ENCODE measurements around the gene TRIML1.

TRIML1 gene

DNA sequence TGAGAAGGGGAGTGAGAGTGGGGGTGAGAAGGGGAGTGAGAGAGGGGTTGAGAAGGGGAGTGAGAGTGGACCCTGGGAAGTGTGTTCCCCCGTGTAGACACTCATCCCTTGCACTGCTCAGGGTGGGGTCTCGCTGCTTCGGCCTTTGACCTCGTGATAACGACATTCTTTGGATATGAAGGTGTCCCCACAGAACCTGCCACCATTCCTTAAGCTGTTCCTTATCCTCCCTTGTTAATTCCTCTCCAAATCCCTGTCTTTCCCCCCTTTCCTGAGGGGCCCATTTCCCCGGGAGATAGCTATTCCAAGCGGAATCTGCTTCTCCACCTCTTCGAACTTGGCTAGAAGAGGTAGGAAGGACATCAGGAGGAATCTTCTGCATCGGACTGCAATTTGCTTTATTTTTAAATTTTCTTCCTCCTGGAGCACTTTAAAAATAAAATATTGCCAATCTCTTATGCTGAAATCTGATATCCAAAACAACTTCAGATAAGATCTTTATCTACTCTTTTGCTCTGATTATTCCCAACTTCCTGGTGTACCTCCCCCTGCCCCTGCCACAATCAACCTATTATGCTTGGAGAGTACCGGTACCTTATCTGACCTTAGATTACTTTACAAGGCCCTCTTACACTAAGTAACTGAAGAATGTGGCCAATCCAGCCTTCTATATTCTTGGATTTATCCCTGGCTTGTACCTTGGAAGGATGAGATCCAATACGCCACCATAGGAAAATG lies 15.6 kb downstream of the TRIML1 start:
- peak overlapping the region; percentile 78 for H3K27ac ChIP-seq
- TF ChIP-seq, protein P1, sequence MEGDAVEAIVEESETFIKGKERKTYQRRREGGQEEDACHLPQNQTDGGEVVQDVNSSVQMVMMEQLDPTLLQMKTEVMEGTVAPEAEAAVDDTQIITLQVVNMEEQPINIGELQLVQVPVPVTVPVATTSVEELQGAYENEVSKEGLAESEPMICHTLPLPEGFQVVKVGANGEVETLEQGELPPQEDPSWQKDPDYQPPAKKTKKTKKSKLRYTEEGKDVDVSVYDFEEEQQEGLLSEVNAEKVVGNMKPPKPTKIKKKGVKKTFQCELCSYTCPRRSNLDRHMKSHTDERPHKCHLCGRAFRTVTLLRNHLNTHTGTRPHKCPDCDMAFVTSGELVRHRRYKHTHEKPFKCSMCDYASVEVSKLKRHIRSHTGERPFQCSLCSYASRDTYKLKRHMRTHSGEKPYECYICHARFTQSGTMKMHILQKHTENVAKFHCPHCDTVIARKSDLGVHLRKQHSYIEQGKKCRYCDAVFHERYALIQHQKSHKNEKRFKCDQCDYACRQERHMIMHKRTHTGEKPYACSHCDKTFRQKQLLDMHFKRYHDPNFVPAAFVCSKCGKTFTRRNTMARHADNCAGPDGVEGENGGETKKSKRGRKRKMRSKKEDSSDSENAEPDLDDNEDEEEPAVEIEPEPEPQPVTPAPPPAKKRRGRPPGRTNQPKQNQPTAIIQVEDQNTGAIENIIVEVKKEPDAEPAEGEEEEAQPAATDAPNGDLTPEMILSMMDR (conservative IDR thresholded peaks at IDR 0.05): no peak

DNA sequence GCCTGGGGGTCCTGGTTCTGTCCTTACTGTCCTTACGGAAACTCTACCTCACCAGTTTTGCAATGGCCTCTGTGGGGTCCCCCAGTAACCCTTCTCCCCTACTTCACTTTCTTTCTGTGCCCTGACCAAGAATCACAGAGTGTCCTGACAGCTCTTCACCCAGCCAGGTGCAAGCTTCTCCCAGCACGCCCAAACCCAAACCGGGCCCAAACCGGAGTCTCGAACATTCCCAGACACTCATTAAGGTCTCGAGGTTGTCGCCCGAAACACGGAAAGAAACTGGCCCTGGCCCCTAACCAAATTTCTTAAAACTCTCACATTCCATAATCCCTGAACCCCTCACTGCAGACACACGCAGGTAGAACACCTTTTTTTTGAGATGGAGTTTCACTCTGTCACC lies 19.1 kb downstream of the TRIML1 start:
- no peak overlapping the region; the same call in 1 of the 2 replicates for H3K27ac ChIP-seq
- TF ChIP-seq, protein P1 (conservative IDR thresholded peaks at IDR 0.05): no peak

DNA sequence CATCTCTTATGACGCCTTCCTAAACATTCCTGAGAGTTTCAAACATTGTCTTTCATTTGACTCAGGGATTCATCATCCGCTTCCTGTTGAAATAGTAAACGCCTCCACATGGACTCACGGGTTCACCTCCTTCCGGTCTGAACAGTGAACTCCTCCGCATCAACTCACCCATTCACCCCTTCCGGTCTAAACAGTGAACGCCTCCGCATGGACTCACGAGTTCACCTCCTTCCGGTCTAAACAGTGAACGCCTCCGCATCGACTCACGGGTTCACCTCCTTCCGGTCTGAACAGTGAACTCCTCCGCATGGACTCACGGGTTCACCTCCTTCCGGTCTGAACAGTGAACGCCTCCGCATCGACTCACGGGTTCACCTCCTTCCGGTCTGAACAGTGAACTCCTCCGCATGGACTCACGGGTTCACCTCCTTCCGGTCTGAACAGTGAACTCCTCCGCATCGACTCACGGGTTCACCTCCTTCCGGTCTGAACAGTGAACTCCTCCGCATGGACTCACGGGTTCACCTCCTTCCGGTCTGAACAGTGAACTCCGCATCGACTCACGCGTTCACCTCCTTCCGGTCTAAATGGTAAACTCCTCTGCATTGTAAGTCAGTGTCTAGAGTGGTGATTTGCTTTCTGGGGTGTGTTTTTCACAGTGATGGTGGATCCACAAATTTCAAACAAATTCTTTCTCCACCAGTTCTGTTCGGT lies 20.4 kb downstream of the TRIML1 start:
- H3K27ac ChIP-seq: peak overlapping the region; percentile 75

DNA sequence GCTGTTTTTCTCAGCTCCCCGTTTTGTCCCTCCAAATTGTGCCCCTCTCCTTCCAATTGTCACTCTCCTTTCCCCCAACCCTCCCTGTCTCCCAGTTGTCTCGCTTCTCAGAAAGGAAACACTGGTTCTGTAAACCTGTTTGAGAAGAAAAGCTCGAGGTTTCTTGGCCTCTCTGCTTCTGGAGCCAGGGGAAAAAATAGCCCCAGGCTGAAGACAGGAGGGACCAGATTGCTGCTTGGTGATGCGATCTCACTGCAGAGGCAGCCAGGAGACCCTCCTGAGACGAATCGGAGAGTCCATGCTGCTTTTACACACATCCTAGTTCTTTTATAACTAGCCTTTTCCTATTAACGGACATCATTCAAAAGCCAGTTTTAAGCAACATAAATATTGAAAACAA lies 21.2 kb downstream of the TRIML1 start:
- TF ChIP-seq, protein P1 (conservative IDR thresholded peaks at IDR 0.05): no peak
- H3K27ac ChIP-seq: peak overlapping the region; percentile 75

DNA sequence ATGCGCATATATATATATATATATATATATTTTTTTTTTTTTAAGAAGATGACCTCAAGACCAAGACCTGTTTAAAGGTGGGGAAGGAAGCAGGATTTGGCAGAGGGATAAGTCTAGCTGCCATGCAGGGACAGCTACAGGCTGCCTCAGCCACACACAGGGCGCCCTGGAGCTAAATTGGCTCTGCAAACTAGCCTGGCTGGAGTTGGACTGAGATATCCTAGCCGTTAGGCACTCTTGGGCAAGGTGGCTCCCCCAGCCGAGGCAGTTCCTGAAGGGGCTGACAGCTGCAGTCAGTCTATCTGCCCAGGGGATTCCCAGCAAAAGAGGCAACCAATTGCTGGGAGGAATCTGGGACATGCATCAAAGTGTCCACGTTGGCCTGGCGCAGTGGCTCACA lies 21.9 kb downstream of the TRIML1 start:
- peak overlapping the region; percentile 75 for H3K27ac ChIP-seq
- TF ChIP-seq, protein P1 (conservative IDR thresholded peaks at IDR 0.05): no peak

DNA sequence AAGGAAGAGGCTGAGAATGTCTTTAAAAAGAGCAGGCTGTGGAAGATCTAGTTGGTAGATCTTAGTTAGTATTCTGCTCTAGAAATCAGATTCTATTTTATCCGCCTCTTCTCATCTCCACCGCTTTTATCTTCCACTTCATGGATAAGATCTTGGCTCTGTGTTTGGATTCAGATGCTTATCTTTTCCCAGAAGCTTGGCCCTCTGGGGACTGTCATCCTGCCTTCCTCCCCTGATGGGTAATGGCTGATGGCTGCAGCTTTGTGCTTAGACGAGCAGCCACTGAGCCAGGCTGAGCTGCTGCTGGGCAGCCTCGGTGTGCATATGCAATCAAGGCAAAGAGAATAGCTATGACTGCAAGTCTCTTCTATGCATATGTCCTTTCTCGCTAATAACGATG lies 23.5 kb downstream of the TRIML1 start:
- peak overlapping the region; percentile 75 for H3K27ac ChIP-seq
- TF ChIP-seq, protein P1 (conservative IDR thresholded peaks at IDR 0.05): no peak

DNA sequence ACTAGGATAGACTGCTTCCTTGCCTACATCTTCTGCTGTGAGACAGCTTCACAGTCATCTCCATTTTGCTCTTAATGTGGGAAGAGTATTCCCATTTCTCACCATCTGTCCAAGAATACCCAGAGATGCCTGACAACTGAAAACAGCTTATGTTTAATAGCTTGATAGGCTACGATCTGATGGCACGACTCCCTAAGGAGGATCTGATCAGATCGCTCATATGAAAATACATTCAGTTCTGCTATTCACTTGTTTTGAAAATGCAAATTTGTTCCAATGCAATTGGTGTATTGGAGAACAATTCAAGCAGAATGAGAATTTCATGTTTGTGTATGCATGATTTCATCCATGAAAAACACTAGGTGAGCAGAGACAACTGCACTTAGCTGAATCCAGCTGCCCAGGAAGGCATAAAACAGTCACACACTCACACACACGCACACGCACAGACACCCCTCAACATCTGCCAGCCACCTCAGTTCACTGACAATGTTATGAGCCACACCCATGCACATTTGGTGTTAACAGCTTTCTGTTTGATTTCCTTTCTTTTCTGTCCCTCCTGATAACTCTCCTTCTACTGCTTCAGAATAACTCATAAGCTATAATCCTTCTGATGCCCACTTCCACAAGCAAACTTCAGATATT lies 29.6 kb downstream of the TRIML1 start:
- H3K27ac ChIP-seq: no peak overlapping the region
- TF ChIP-seq, protein P1 (conservative IDR thresholded peaks at IDR 0.05): no peak
